Lower leg skin (tissue), 4 donors: ENCODE results near the gene NAPA. TPM values are rescaled to one million over a fixed set of nuclear protein-coding genes. Genes with fewer than 3 reads are reported as not detected.
"Not testable (repeated sequence)": the region's sequence is repeated elsewhere in the genome, so short reads cannot be mapped to it uniquely, and the experiment has no call there.

Experiments
- DNase-seq, 2 donors: peaks; one replicate each; pipeline ENCODE4 v3.0.0-alpha.2; 2019; ENCODE audit warnings: low spot score in 2 of 2
- H3K4me3 ChIP-seq: fragments of 200-600 bp; sonication (generic); 2 replicates; pipeline ENCODE4 v1.5.1; 2017; ENCODE audit warnings: mild to moderate bottlenecking, low read depth; ENCODE audit not compliant: poor library complexity, severe bottlenecking
- POLR2A ChIP-seq, 2 donors: fragments of 450-650 bp; IDR thresholded peaks; one replicate each; pipeline ENCODE4 v1.6.1; 2016 to 2017; ENCODE audit warnings: antibody characterized with exemption in 2 of 2, mild to moderate bottlenecking in 1 of 2, moderate library complexity in 1 of 2
- WGBS, 2 donors: methylation state at CpG; one replicate each; pipeline ENCODE4 v1.1.5; 2018; 5-methylcytosine and 5-hydroxymethylcytosine counted together
- intact Hi-C: fragments of 100-400 bp; cut with DNase I; formaldehyde crosslinking; loops from one replicate; pipeline ENCODE4 v1.15.0; 2023; ENCODE audit warnings: low total_unique reads
- total RNA-seq, 4 donors: library from RNA; depleted of rRNA; stranded (reverse); fragments of >200 nt; gene quantifications; one replicate each; pipeline ENCODE4 v1.1.0, GENCODE V29; 2016
- TF ChIP-seq, protein P1 (sequence below), 3 donors: fragments of 450-650 bp; IDR thresholded peaks; one replicate each; pipeline ENCODE4 v1.5.1; 2016; ENCODE audit warnings: antibody characterized with exemption in 3 of 3, mild to moderate bottlenecking in 3 of 3, moderate library complexity in 2 of 3

The NAPA gene
- total RNA-seq, 4 donors from 2014 or later: 182 to 344 (median 221) TPM

DNA sequence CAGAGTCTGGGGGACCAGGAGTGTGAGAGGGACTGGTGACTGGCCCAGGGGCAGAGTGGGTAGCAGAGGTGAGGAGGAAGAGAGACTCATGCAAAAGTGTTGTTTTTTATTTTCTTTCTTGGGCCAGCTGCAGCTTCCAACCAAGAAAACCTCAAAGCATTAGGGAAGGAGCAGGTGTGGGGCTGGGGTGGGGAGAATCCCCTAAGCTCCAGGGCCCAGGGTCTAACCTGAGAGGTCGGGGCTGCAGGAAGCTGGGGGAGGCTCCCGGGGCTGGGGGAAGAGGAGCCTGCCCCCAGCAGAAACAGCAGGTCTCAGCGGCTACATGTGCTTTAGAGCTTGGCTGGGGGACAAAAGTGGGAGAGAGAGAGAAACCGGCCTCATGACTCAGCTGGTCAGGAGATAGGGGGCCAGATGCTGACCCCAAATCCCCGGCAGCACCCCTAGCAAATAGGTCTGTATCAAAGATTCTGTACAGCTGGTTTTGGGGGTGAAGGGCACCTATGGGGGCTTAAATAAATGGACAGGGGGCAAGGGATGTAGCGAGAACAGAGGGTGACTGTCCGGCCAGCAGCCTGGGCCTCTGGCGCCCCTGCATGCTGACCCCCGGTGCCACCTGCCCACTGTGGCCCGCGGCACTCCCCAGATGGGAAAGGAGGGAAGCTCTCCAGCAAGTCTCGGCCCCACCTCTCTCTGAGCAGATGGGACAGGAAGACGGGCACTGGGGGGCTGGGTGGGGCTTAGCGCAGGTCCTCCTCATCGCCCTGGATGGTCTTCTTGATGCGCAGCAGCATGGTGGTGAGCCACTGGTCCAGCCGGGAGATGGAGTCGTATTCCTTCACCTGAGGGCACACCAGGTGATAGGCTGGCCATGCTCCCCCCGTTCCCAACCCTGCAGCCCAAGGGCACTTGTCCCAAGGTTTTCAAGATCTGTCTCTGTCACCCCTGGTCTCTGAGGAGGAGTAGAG, 27.0 kb downstream of the NAPA start:
- WGBS, 2 donors: 76 to 85% methylated on average over 15 to 19 of the region's 19 CpGs
- no peak for TF ChIP-seq POLR2A (IDR thresholded peaks at IDR 0.05)
- TF ChIP-seq, protein P1, sequence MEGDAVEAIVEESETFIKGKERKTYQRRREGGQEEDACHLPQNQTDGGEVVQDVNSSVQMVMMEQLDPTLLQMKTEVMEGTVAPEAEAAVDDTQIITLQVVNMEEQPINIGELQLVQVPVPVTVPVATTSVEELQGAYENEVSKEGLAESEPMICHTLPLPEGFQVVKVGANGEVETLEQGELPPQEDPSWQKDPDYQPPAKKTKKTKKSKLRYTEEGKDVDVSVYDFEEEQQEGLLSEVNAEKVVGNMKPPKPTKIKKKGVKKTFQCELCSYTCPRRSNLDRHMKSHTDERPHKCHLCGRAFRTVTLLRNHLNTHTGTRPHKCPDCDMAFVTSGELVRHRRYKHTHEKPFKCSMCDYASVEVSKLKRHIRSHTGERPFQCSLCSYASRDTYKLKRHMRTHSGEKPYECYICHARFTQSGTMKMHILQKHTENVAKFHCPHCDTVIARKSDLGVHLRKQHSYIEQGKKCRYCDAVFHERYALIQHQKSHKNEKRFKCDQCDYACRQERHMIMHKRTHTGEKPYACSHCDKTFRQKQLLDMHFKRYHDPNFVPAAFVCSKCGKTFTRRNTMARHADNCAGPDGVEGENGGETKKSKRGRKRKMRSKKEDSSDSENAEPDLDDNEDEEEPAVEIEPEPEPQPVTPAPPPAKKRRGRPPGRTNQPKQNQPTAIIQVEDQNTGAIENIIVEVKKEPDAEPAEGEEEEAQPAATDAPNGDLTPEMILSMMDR (IDR thresholded peaks at IDR 0.05): no peak
- H3K4me3 ChIP-seq: no peak overlapping the region
- DNase-seq: no peak
- intact Hi-C loops: no loop called here

DNA sequence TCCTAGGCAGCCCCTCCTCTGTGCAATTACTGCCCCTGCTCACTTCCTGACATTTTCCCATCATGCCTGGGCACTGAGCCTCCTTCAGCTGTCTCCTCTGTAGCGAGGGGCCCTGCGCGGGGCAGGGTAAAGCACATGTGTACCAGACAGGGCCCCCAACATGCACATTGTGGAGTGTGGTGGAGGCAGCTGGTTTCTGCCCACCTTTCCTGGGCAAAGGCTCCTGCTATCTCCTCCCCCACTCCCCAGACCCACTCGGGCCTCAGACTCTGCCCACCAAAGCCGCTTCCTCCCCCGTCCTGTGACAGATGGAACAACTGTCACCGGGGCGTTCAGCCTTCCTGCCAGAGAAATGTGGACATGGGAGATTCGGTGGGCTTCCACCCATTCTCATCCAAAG, 28.0 kb downstream of the NAPA start:
- no peak overlapping the region for H3K4me3 ChIP-seq
- DNase-seq: no peak
- WGBS, 2 donors: 65 to 79% methylated on average over 6 to 8 of the region's 9 CpGs
- intact Hi-C loops: no loop called here
- no peak for TF ChIP-seq POLR2A (IDR thresholded peaks at IDR 0.05)
- TF ChIP-seq, protein P1 (IDR thresholded peaks at IDR 0.05): no peak

DNA sequence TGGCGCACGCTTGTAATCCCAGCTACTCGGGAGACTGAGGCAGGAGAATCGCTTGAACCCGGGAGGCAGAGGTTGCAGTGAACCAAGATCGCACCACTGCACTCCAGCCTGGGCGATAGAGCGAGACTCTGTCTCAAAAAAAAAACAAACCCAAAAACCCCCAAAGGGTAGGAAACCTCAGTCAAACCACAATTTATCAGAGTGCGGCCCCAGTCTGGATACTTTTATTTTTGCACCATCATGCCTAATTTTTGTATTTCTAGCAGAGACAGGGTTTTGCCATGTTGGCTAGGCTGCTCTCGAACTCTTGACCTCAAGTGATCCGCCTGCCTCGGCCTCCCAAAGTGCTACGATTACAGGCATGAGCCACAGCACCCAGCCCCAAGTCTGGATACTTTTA, 28.6 kb downstream of the NAPA start:
- intact Hi-C loops, DNase-seq, H3K4me3 ChIP-seq: not testable (repeated sequence)
- 77 to 84% methylated on average over 13 of the region's 13 CpGs for WGBS, 2 donors

DNA sequence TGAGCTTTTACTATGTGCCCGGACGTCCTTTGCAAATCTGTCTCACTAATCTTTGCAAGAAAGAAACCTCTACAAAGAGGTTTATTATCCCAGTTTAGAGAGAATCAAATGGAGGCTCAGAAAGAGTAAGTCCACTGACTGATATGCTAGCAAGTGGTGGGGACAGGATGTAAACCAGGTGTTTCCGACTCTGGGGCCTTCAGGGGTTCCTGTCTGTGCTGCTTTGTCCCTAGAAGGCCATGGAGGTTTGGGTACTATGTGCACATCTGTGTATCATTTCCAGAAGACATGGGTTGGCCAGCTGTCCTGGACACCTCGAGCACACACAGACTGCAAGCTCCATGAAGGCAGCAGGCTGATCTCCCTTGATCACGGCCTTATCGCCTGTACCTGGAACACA, 29.7 kb downstream of the NAPA start:
- no peak overlapping the region for H3K4me3 ChIP-seq
- TF ChIP-seq, protein P1 (IDR thresholded peaks at IDR 0.05): no peak
- no peak for TF ChIP-seq POLR2A (IDR thresholded peaks at IDR 0.05)
- WGBS, 2 donors: 79 to 85% methylated on average over 6 of the region's 6 CpGs
- intact Hi-C loops: no loop called here
- DNase-seq: no peak

DNA sequence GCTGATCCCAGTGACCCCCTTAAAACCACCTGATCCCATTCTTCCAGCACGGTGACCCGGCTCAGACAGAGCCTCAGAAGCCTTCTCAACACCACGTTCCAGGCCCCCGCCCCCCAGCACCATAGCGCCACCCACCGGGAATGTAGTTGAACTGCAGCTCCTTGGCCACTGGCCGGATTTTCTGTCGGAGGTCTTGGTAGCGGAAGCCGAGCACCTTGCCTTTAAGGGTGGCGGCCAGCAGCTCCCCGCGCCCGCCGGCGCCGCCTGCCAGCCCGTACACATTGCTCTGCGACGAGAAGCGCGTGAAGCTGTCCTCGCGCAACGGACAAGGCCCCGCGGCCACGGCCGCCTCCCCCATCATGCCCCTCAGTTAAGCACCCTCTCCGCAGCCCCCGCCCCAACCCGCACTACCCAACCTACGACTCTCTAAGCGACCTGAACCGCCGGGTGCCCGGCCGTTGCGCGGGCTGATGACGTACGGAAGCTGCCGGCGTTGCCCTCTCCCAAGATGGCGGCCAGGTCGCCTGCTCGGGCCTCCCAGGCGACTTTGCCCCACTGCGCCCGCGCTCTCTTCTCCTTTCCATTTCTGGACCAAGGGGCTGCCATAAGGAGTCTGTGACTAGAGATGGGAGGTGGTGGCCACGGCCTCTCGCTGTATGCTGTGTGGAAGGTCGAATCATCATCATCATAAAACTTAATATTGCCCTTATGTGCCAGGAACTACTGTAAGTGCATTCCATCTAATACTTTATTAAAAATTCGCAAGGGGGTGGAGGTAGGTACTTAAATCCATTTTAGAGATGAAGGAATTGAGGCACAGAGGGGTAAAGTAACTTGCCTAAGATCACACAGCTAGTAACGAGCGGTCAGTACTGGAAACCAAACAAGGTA, 30.8 kb downstream of the NAPA start, which contains the start of gene KPTN:
TSS of gene KPTN (minus strand) at position 420 of the 891 bp plus-strand sequence. CDS start at position 361, 59 bp downstream.
- intact Hi-C loops: no loop called here
- peak; percentile 84 to 97 for DNase-seq
- 2% methylated on average over 54 to 57 of the region's 57 CpGs for WGBS, 2 donors
- TF ChIP-seq POLR2A (IDR thresholded peaks at IDR 0.05): no peak
- TF ChIP-seq, protein P1 (IDR thresholded peaks at IDR 0.05): no peak
- peak within 1 kb of the TSS; percentile 35 for H3K4me3 ChIP-seq

DNA sequence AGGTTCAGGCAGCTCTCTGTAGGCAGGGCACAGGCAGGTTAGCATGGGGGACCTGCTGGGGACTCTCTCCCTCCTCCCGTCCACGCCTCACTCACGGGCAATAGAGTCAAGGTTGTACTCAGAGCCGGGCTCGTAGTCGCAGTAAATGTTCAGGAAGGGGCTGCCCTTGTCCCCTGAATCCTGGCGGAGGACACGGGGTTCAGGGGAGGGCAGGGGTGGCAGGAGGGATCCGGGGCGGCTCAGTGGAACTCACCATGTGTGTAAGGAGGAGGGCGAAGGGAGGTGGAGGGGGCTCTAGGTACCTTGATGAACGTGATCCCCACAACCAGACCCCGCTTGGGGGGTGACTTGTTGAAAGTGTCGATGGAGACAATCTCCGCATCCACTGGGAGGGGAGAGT, 31.7 kb downstream of the NAPA start:
- DNase-seq: no peak
- 89 to 91% methylated on average over 15 of the region's 15 CpGs for WGBS, 2 donors
- TF ChIP-seq POLR2A (IDR thresholded peaks at IDR 0.05): no peak
- TF ChIP-seq, protein P1 (IDR thresholded peaks at IDR 0.05): no peak
- no peak overlapping the region for H3K4me3 ChIP-seq
- intact Hi-C loops: no loop called here
